Measurements from ENCODE around the gene C9orf43. TPM values are rescaled to one million over a fixed set of nuclear protein-coding genes. Genes with fewer than 3 reads are reported as not detected.
A peak's percentile ranks its signal among the peaks of the same experiment; 100 is the strongest.

Gene C9orf43
- total and polyA plus RNA-seq, 12 donors: 0.65 to 5.1 (median 1.8) TPM

DNA sequence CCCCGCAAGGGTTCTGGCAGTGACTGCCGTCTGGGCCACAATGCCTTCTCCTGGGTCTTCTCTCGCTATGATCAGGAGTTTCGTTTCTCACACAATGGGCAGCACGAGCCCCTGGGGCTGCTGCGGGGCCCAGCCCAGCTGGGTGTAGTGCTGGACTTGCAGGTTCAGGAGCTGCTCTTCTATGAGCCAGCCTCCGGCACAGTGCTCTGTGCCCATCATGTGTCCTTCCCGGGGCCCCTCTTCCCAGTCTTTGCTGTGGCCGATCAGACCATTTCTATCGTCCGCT is 40.7 kb upstream of the C9orf43 start:
- 72 to 84% (median 83%) methylated on average over 5 to 11 of the region's 11 CpGs for WGBS, 4 donors
- no peaks in the 10 kb centered on the region for H3K9me3 ChIP-seq (replicated peaks in 1 of 3)
- no peak overlapping the region for H3K4me3 ChIP-seq
- H3K27ac ChIP-seq: no peak overlapping the region
- DNase-seq: peak in 1 of 7 donors; percentile 36
- H3K4me1 ChIP-seq (replicated peaks in 1 of 2): peaks cover 23 to 26% of the 10 kb centered on the region in 2 donors
- H3K36me3 ChIP-seq (replicated peaks in 1 of 2): peaks cover 0 to 21% of the 10 kb centered on the region in 2 donors
- TF ChIP-seq POLR2A (IDR thresholded peaks at IDR 0.05): no peak
- TF ChIP-seq CTCF (IDR thresholded peaks at IDR 0.05): no peak
- intact Hi-C loops (cut with DNase I): no loop called here
- no peaks in the 10 kb centered on the region for H3K27me3 ChIP-seq

DNA sequence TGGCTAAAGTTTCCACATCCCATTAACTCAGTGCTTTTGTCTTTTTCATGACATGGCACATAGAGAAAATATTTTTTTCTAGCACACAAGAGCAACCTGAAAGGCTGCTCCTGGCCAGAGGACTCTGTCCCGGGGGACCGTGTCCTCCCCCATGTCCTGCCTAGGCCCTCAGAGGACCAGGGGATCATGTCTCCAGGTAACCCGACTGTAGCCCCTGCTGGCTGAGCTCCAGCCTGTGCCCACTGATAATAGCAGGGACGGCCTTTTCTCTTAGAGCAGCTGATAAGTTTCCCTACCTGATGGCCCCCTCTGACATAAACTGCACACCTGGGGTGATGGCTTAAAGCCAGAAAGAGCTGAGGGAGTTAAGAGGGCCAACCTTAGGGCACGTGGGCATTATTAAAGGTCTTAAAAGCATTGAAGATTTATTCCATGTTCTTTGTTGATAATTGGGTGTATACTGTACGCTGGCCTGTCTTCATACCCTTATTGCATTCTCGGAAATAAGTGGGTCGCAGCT is 39.7 kb upstream of the C9orf43 start:
- Histone ChIP-seq H3K36me3 (replicated peaks in 1 of 2) (peaks cover 0 to 25% of the 10 kb centered on the region in 2 donors), H3K4me1 (replicated peaks in 1 of 2) (peaks cover 22 to 23% of the 10 kb centered on the region in 2 donors), H3K4me3 (no peak overlapping the region), H3K27me3 (no peaks in the 10 kb centered on the region), H3K9me3 (replicated peaks in 1 of 3) (no peaks in the 10 kb centered on the region), H3K27ac (peak overlapping the region in 2 of 5 donors; percentile 6 to 19)
- TF ChIP-seq CTCF (IDR thresholded peaks at IDR 0.05) (no peak), POLR2A (IDR thresholded peaks at IDR 0.05) (peak in 1 of 2 donors; percentile 23)
- intact Hi-C loops (cut with DNase I): no loop called here
- WGBS, 4 donors: 65 to 85% (median 67%) methylated on average over 6 to 8 of the region's 8 CpGs
- DNase-seq: no peak

- Histone ChIP-seq H3K4me3 (no peak overlapping the region), H3K27me3 (no peaks in the 10 kb centered on the region), H3K4me1 (replicated peaks in 1 of 2) (peaks cover 22 to 23% of the 10 kb centered on the region in 2 donors), H3K36me3 (replicated peaks in 1 of 2) (peaks cover 0 to 25% of the 10 kb centered on the region in 2 donors), H3K9me3 (replicated peaks in 1 of 3) (no peaks in the 10 kb centered on the region), H3K27ac (peak overlapping the region in 3 of 5 donors; percentile 14 to 45 (median 17))
- DNase-seq: no peak
- 71 to 79% (median 74%) methylated on average over 4 to 5 of the region's 5 CpGs for WGBS, 4 donors
- TF ChIP-seq POLR2A (IDR thresholded peaks at IDR 0.05) (no peak), CTCF (IDR thresholded peaks at IDR 0.05) (no peak)
- intact Hi-C loops (cut with DNase I): no loop called here
These were observed 38.5 kb upstream of the C9orf43 start for GRCh38 chr9:113372059-113372458.

DNA sequence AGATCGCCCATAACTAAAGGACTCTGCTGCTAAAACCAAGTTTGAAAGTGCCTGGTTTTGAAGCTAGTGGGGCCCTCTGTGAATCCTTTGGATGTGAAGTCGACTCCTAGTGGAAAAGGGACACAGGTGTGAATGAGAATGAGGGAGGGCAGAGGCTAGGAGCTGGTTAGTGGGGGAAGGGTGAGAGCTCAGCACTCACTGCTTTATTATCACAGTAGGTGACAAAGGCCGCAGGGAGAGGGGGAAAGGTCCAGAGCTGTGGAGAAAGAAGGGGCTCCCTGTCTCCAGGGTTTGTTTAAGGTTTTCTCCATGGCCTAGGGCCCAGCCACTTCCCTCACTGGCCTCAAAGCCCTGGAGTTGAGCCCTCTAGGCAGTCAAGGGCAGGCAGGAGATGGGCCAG is 37.3 kb upstream of the C9orf43 start:
- intact Hi-C loops (cut with DNase I): no loop called here
- Histone ChIP-seq H3K4me1 (replicated peaks in 1 of 2) (peaks cover 23 to 28% of the 10 kb centered on the region in 2 donors), H3K9me3 (replicated peaks in 1 of 3) (no peaks in the 10 kb centered on the region), H3K36me3 (replicated peaks in 1 of 2) (peaks cover 0 to 25% of the 10 kb centered on the region in 2 donors), H3K27me3 (no peaks in the 10 kb centered on the region), H3K27ac (peak overlapping the region in 2 of 5 donors; percentile 36 to 68), H3K4me3 (no peak overlapping the region)
- no peak for DNase-seq
- WGBS, 4 donors: 69 to 75% (median 74%) methylated on average over 3 of the region's 3 CpGs
- no peak for TF ChIP-seq CTCF (IDR thresholded peaks at IDR 0.05)
- no peak for TF ChIP-seq POLR2A (IDR thresholded peaks at IDR 0.05)
